Measurements from ENCODE around the gene PAMR1. TPM values are rescaled to one million over a fixed set of nuclear protein-coding genes. Genes with fewer than 3 reads are reported as not detected.

The PAMR1 gene
- total and polyA plus RNA-seq, 2 donors (not counting 3 experiments of a cell fraction or from before 2014, with no cell fraction given): not detected

GRCh38 chr11:35389897-35390465, 135.4 kb downstream of the PAMR1 start:
- Histone ChIP-seq H4K20me1 (replicated peaks; ENCODE audit: control insufficient read depth, extremely low read depth, insufficient read depth, low read length) (no peaks in the 10 kb centered on the region), H3K79me2 (ENCODE audit: control insufficient read depth, insufficient read depth, low read length) (no peaks in the 10 kb centered on the region), H3K4me3 (replicated peaks in 1 of 3; ENCODE audit: insufficient read depth in 1 of 3, low read depth in 1 of 3, low read length in 3 of 3) (no peak overlapping the region), H3K9ac (replicated peaks; ENCODE audit: extremely low read depth, insufficient read depth, low read length) (no peak overlapping the region), H3K27ac (ENCODE audit: insufficient read depth, low read depth, low read length) (no peak overlapping the region), H3K9me1 (replicated peaks; ENCODE audit: control insufficient read depth, extremely low read depth, insufficient read depth, low read length) (no peaks in the 10 kb centered on the region), H3K36me3 (ENCODE audit: control insufficient read depth in 2 of 2, extremely low read depth in 1 of 2, insufficient read depth in 2 of 2, low read length in 2 of 2) (no peaks in the 10 kb centered on the region), H3K27me3 (ENCODE audit: control insufficient read depth in 2 of 2, insufficient read depth in 2 of 2, low read length in 2 of 2) (peaks cover 10 to 15% of the 10 kb centered on the region in 2 experiments), H2AFZ (ENCODE audit: low read depth, low read length) (no peak overlapping the region), H3K4me1 (ENCODE audit: control insufficient read depth, extremely low read depth, insufficient read depth, low read length) (no peaks in the 10 kb centered on the region), H3K9me3 (replicated peaks; ENCODE audit: control insufficient read depth, insufficient read depth, low read length) (no peaks in the 10 kb centered on the region), H3K4me2 (ENCODE audit: insufficient read depth, low read length) (no peak overlapping the region)
- FAIRE-seq: no peak
- DNase-seq (ENCODE audit: low read depth, low spot score): no peak
- TF ChIP-seq FOS (IDR thresholded peaks at IDR 0.05; ENCODE audit: borderline replicate concordance, insufficient read depth, low read length) (no peak), EZH2 (IDR thresholded peaks at IDR 0.05; ENCODE audit: borderline replicate concordance, low read depth, low read length, severe bottlenecking) (no peak), MAX (IDR thresholded peaks at IDR 0.05; ENCODE audit: insufficient read depth, insufficient read length) (no peak), POLR2AphosphoS5 (IDR thresholded peaks at IDR 0.05; ENCODE audit: insufficient read depth, low read depth, low read length) (no peak), CTCF (IDR thresholded peaks at IDR 0.05; ENCODE audit: extremely low read depth in 1 of 2, insufficient read depth in 1 of 2, low read depth in 1 of 2, low read length in 2 of 2) (no peak), JUN (IDR thresholded peaks at IDR 0.05; ENCODE audit: borderline replicate concordance, insufficient read depth, insufficient read length, low read depth) (no peak), GATA2 (IDR thresholded peaks at IDR 0.05; ENCODE audit: insufficient read depth, insufficient read length, low read depth, low read length) (no peak), POLR2A (IDR thresholded peaks at IDR 0.05; ENCODE audit: low read depth, low read length) (no peak), MYC (IDR thresholded peaks at IDR 0.05; ENCODE audit: low read depth, low read length) (no peak)
- POLR2A ChIA-PET: no interaction called here
- no TSS peak for BruUV-seq (replicated peaks)
- intact Hi-C loops (cut with micrococcal nuclease): no loop called here
- CTCF ChIA-PET: interaction anchor here (1.1 to 7.6 kb wide), 4 partner anchors 392 to 878 kb away, joined by 3 to 124 read pairs (median 18); no protein-coding TSS in a partner anchor
- dilution Hi-C loops (cut with MboI; ENCODE audit: extremely low pct_ligation_motif_present, low sequenced_read_pairs): no loop called here
